ENCODE measurements around the gene NLRP6. TPM values are rescaled to one million over a fixed set of nuclear protein-coding genes. Genes with fewer than 3 reads are reported as not detected.
"Not testable (repeated sequence)": the region's sequence is repeated elsewhere in the genome, so short reads cannot be mapped to it uniquely, and the experiment has no call there.

NLRP6 gene
- total RNA-seq, 4 donors from 2014 or later = 0.23 to 1.9 TPM; not detected in 2

- Histone ChIP-seq H3K4me1 (peaks cover 0 to 49% (median 9%) of the 10 kb centered on the region in 3 donors), H3K27ac (peak overlapping the region in 3 of 4 donors; percentile 81 to 85 (median 82)), H3K27me3 (peaks cover 17% of the 10 kb centered on the region), H3K9me3 (no peaks in the 10 kb centered on the region), H3K36me3 (peaks cover 0 to 13% of the 10 kb centered on the region in 2 donors), H3K4me3 (peak overlapping the region; percentile 27 to 56)
- WGBS, 2 donors (ENCODE audit: low coverage in 1 of 2) = no CpG with 5 or more reads among the region's 32 CpGs
- TF ChIP-seq POLR2AphosphoS5 (IDR thresholded peaks at IDR 0.05) (no peak), EP300 (IDR thresholded peaks at IDR 0.05) (no peak), CTCF (IDR thresholded peaks at IDR 0.05) (no peak), POLR2A (IDR thresholded peaks at IDR 0.05) (no peak)
- ATAC-seq = no peak
These were observed 37.3 kb downstream of the NLRP6 start for GRCh38 chr11:315516-315994.

DNA sequence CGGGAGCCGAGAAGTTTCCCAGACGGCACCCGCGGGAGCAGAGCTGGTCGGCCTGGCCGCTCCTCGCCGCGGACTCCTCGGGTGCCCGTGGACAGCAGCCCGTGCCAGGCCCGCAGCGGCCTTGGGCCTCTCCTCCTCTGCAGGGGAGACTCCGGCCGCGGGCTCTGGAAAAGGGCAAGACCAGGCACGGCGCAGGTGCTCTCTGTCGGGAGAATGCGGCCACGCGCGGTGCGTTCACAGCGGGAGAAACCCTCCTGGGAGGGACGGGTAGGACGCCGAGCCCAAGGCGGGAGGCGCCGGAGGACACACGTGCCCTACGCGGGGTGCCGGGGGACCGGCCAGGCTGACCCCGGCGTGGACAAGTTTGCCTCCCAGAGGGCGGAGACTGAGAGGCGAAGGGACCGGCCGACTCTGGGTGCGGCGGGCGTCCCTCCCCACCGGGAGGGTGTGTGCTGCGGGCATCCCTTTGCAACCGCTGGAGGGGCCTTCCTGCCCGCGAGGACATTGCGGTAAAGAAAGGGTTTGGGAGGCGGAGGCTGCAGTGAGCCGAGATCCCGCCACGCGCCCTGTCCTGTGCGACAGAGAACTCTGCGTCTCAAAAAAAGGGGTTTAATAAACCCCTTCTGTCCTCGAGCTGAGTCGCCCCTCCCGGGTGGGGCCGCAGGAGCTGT, 38.0 kb downstream of the NLRP6 start:
- H3K36me3 ChIP-seq = peaks cover 0 to 13% of the 10 kb centered on the region in 2 donors
- ATAC-seq = no peak
- no peaks in the 10 kb centered on the region for H3K9me3 ChIP-seq
- peak overlapping the region; percentile 27 to 56 for H3K4me3 ChIP-seq
- 34% methylated on average over 8 of the region's 64 CpGs; no CpG with 5 or more reads in 1 of the 2 donors for WGBS, 2 donors (ENCODE audit: low coverage in 1 of 2)
- H3K4me1 ChIP-seq = peaks cover 0 to 49% (median 9%) of the 10 kb centered on the region in 3 donors
- TF ChIP-seq EP300 (IDR thresholded peaks at IDR 0.05) (no peak), POLR2A (IDR thresholded peaks at IDR 0.05) (peak in 1 of 2 donors; percentile 37), POLR2AphosphoS5 (IDR thresholded peaks at IDR 0.05) (peak; percentile 63)
- peak overlapping the region in 3 of 4 donors; percentile 81 to 85 (median 82) for H3K27ac ChIP-seq
- H3K27me3 ChIP-seq = peaks cover 17% of the 10 kb centered on the region

- peaks cover 0 to 46% (median 9%) of the 10 kb centered on the region in 3 donors for H3K4me1 ChIP-seq
- no peak for TF ChIP-seq EP300 (IDR thresholded peaks at IDR 0.05)
- TF ChIP-seq POLR2A (IDR thresholded peaks at IDR 0.05) = no peak
- TF ChIP-seq POLR2AphosphoS5 (IDR thresholded peaks at IDR 0.05) = no peak
- no peak for TF ChIP-seq CTCF (IDR thresholded peaks at IDR 0.05)
- no peaks in the 10 kb centered on the region for H3K9me3 ChIP-seq
- WGBS, 2 donors (ENCODE audit: low coverage in 1 of 2) = 66 to 76% methylated on average over 6 of the region's 7 CpGs
- H3K36me3 ChIP-seq = peaks cover 0 to 13% of the 10 kb centered on the region in 2 donors
- peaks cover 17% of the 10 kb centered on the region for H3K27me3 ChIP-seq
- no peak for ATAC-seq
- peak overlapping the region in 1 of 2 donors; percentile 56 for H3K4me3 ChIP-seq
- H3K27ac ChIP-seq = peak overlapping the region in 3 of 4 donors; percentile 63 to 85 (median 81)
These were observed 38.7 kb downstream of the NLRP6 start for GRCh38 chr11:316891-317301.

DNA sequence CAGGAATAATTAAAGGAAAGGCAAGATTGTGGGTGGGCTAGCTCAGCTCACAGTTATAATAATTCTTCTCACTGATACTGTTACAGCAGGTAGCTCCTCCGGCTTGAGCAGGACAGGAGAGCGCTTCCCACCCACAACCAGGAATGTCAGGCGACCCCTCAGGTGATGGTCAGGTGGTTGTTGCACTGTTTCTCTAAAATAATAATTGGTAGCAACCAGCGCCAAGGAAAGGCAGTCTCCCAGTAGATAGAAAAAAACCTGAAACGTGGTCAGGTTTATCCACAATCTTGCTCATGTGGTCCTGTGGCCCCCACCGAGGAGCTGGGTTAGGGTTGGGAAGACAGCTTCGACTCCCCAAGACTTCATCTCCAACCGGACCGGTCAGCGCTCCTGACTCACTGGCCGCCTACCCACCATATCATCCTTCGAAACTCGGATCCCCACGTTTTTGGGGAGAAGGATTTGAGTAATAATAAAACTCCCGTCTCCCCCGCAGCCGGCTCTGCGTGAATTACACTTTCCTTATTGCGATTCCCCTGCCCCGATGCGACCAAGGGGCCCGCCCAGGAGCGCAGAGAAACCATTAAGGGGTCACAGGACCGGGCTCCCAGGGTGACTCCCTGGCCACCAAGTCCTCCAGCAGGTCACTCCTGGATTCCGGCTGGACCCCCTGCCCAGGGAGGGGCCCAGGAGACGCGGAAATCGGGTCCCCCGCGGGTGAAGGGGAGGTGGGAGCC, 39.6 kb downstream of the NLRP6 start:
- H3K27me3 ChIP-seq = peaks cover 17% of the 10 kb centered on the region
- peak overlapping the region in 1 of 2 donors; percentile 44 for H3K4me3 ChIP-seq
- peak; percentile 30 for TF ChIP-seq POLR2AphosphoS5 (IDR thresholded peaks at IDR 0.05)
- H3K36me3 ChIP-seq = peaks cover 0 to 13% of the 10 kb centered on the region in 2 donors
- whole genome bisulfite sequencing, 2 donors (ENCODE audit: low coverage in 1 of 2) = 67 to 93% methylated on average over 2 to 9 of the region's 30 CpGs
- peak overlapping the region in 3 of 4 donors; percentile 63 to 85 (median 81) for H3K27ac ChIP-seq
- H3K4me1 ChIP-seq = peaks cover 0 to 42% (median 9%) of the 10 kb centered on the region in 3 donors
- not testable (repeated sequence) for ATAC-seq, H3K9me3 ChIP-seq

GRCh38 chr11:318405-319120, 40.4 kb downstream of the NLRP6 start:
- not testable (repeated sequence) for H3K9me3 ChIP-seq
- WGBS, 2 donors (ENCODE audit: low coverage in 1 of 2) = no CpG with 5 or more reads among the region's 79 CpGs
- H3K36me3 ChIP-seq = peaks cover 0 to 13% of the 10 kb centered on the region in 2 donors
- H3K27ac ChIP-seq = peak overlapping the region; percentile 96 to 99 (median 97)
- peak overlapping the region; percentile 79 to 96 for H3K4me3 ChIP-seq
- ATAC-seq = peak; percentile 42
- H3K4me1 ChIP-seq = peaks cover 0 to 40% (median 5%) of the 10 kb centered on the region in 3 donors
- H3K27me3 ChIP-seq = peaks cover 17% of the 10 kb centered on the region

All from gastroesophageal sphincter (tissue), 4 donors.